Ovary (tissue), 9 donors: ENCODE results near the gene SLC5A7. TPM values are rescaled to one million over a fixed set of nuclear protein-coding genes. Genes with fewer than 3 reads are reported as not detected.

Experiments used
- DNase-seq, 5 donors: peaks; one replicate each; pipeline ENCODE4 v3.0.0-alpha.2; 2019 to 2020
- H3K27ac ChIP-seq, 2 donors: fragments of 200-600 bp; one replicate each; pipeline versions ENCODE4 v1.5.1 to v1.8.0; 2019 to 2022
- H3K27me3 ChIP-seq: fragments of 200-600 bp; one replicate; pipeline ENCODE4 v1.8.0; 2022
- H3K36me3 ChIP-seq: fragments of 200-600 bp; sonication (generic); one replicate; pipeline ENCODE4 v1.5.1; 2019
- H3K4me1 ChIP-seq: one replicate; pipeline ENCODE4 v1.8.1; 2013; ENCODE audit warnings: mild to moderate bottlenecking, moderate library complexity; ENCODE audit not compliant: insufficient read depth
- H3K4me3 ChIP-seq: fragments of 200-600 bp; sonication (generic); one replicate; pipeline ENCODE4 v1.5.1; 2017
- H3K9me3 ChIP-seq, 2 donors: fragments of 200-600 bp in 1 of 2; sonication (generic) in 1 of 2; one replicate each; pipeline versions ENCODE4 v1.5.1 to v1.8.1; 2013 to 2019; ENCODE audit warnings: mild to moderate bottlenecking in 1 of 2, moderate library complexity in 1 of 2
- EP300 ChIP-seq: sonication (generic); formaldehyde crosslinking; IDR thresholded peaks from one replicate; pipeline ENCODE4 v1.6.1; 2017; ENCODE audit warnings: antibody characterized with exemption
- POLR2A ChIP-seq: fragments of 450-650 bp; IDR thresholded peaks from one replicate; pipeline ENCODE4 v1.6.1; 2017; ENCODE audit warnings: antibody characterized with exemption, mild to moderate bottlenecking, moderate library complexity
- WGBS, 3 donors: extraction: QIAGEN DNeasy Blood & Tissue Kit in 1 of 3; methylation state at CpG; one replicate each; pipeline versions ENCODE4 v1.1.5 to v1.1.7; 2013 to 2017; 5-methylcytosine and 5-hydroxymethylcytosine counted together
- intact Hi-C, 4 donors: fragments of 100-400 bp; cut with DNase I; formaldehyde crosslinking; loops; one replicate each; pipeline versions ENCODE4 v1.11.0 to v1.15.1; 2022 to 2023
- polyA plus RNA-seq, 2 donors: library from polyadenylated mRNA; stranded (reverse); fragments of 200-250 nt in 1 of 2; fragments of 350-450 nt in 1 of 2; fragmentation: Illumina TruSeq in 1 of 2; extraction: RNeasy Lipid Tissue Mini Kit (QIAGEN cat#74804) in 1 of 2; gene quantifications; one replicate each; pipeline ENCODE4 v1.2.3, GENCODE V29; 2013 to 2014
- total RNA-seq, 7 donors: library from RNA; depleted of rRNA in 2 of 7; stranded (reverse); fragments of >200 nt in 2 of 7; fragmentation: NEBNext Ultra II Directional in 3 of 7; extraction: Animal tissue kit (Norgen Biotek cat#: 25700) in 3 of 7; gene quantifications; one replicate each; pipeline versions ENCODE4 v1.1.0 to v1.2.4, GENCODE V29; 2016 to 2023
- TF ChIP-seq, protein P1 (sequence below), 3 donors: fragments of 450-650 bp in 2 of 3; fragments of 200-600 bp in 1 of 3; IDR thresholded peaks; one replicate each; pipeline versions ENCODE4 v1.5.1 to v1.8.0; 2016 to 2022; ENCODE audit warnings: antibody characterized with exemption in 3 of 3, mild to moderate bottlenecking in 1 of 3
- donor health status: DM: no; HTN: no; CAD: no; lungs with moderate emphysema.
- donor health status: DM: no; HTN: no; CAD: no.
- donor health status: Bipolar disorder and iron deficiency.
- donor health status: DM: yes; HTN: yes; CAD: no.
- donor health status: DM: no; HTN: no; CAD: no.
- donor health status: DM: yes; HTN: yes; CAD: no.

SLC5A7 gene
- total and polyA plus RNA-seq, 9 donors = 0.02 to 0.61 (median 0.48) TPM; not detected in 5

DNA sequence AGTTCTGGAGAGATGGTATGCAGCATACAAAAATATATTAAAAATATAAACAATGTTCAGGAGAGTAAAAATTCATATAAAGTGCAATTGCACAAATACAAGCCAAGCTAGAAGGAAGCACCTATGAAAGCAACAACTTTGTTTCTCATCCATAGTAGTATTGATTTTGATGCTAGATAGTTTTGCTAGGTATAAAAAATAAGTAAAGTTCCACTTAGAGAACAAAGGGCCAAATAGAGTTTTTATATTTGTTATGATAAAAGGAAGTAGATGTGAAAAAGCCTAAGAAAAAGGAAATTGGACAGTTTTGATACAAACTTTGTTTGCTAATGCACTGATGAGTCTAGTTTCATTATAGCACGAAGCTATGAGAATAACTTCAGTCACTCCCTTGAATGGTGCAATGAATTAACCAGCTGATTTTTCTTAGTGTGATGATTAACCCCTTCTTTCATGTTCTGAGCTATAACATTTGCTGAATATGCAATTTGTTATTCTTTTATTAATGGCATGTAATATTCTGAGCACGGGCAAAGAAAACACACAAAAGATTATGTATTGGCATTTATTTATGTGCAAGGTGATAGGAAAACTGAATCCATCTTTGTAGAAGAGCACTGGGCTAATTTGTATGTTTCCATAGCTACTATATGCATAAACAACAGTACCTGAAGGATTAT, 24.7 kb downstream of the SLC5A7 start:
- intact Hi-C loops = no loop called here
- Histone ChIP-seq H3K4me3 (no peak overlapping the region), H3K36me3 (no peaks in the 10 kb centered on the region), H3K27ac (no peak overlapping the region), H3K27me3 (no peaks in the 10 kb centered on the region), H3K9me3 (peaks cover 0 to 5% of the 10 kb centered on the region in 2 donors), H3K4me1 (no peaks in the 10 kb centered on the region)
- TF ChIP-seq EP300 = no peak
- TF ChIP-seq, protein P1, sequence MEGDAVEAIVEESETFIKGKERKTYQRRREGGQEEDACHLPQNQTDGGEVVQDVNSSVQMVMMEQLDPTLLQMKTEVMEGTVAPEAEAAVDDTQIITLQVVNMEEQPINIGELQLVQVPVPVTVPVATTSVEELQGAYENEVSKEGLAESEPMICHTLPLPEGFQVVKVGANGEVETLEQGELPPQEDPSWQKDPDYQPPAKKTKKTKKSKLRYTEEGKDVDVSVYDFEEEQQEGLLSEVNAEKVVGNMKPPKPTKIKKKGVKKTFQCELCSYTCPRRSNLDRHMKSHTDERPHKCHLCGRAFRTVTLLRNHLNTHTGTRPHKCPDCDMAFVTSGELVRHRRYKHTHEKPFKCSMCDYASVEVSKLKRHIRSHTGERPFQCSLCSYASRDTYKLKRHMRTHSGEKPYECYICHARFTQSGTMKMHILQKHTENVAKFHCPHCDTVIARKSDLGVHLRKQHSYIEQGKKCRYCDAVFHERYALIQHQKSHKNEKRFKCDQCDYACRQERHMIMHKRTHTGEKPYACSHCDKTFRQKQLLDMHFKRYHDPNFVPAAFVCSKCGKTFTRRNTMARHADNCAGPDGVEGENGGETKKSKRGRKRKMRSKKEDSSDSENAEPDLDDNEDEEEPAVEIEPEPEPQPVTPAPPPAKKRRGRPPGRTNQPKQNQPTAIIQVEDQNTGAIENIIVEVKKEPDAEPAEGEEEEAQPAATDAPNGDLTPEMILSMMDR (IDR thresholded peaks at IDR 0.05) = no peak
- no peak for TF ChIP-seq POLR2A
- no peak for DNase-seq
- 73 to 82% (median 79%) methylated on average over 2 of the region's 2 CpGs for WGBS, 3 donors

DNA sequence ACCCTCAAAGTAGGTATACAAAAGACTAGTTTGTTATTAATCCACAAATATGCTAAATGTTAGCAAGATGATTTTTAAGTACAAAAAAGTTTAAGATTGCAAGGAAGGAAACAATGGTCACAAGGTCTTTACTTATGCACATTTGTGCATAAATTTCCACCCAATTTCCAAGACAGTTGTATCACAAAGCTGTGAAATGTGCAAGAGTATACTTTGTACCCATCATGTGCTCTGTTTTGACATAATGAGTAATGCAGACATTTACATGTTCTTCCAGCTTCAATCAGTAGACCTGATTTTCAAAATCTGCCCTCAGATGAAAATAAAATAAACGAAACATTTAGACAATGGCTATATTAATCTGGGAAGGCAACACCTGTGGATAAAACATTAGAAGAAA, 27.0 kb downstream of the SLC5A7 start:
- H3K36me3 ChIP-seq = no peaks in the 10 kb centered on the region
- no peak for DNase-seq
- WGBS, 3 donors = 74 to 89% (median 78%) methylated on average over 1 of the region's 1 CpG
- intact Hi-C loops = no loop called here
- TF ChIP-seq EP300 (no peak), POLR2A (no peak)
- TF ChIP-seq, protein P1 (IDR thresholded peaks at IDR 0.05) = no peak
- H3K9me3 ChIP-seq = peaks cover 0 to 5% of the 10 kb centered on the region in 2 donors
- H3K27ac ChIP-seq = no peak overlapping the region
- H3K27me3 ChIP-seq = no peaks in the 10 kb centered on the region
- H3K4me3 ChIP-seq = no peak overlapping the region
- H3K4me1 ChIP-seq = no peaks in the 10 kb centered on the region

DNA sequence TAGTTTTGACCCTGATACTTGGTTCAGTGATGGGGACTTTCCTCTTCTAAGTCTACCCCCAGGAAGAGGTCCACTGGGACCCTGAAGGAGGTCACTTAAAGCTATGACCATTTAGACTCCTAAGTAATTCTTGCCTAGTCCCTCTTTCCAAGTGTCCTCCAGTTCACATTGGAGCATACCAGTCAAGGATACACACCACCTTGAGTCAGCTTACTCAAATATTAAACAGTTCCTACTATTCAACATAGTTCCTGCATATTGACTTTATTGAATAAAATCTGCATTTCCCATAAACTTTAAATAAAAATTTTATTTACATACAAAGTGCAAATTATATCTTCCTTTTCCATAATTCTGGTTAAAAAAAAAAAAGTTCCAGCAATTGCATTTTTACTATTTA, 36.3 kb downstream of the SLC5A7 start:
- Histone ChIP-seq H3K36me3 (no peaks in the 10 kb centered on the region), H3K27me3 (no peaks in the 10 kb centered on the region), H3K27ac (no peak overlapping the region), H3K9me3 (no peaks in the 10 kb centered on the region), H3K4me1 (no peaks in the 10 kb centered on the region), H3K4me3 (no peak overlapping the region)
- TF ChIP-seq, protein P1 (IDR thresholded peaks at IDR 0.05) = no peak
- no peak for TF ChIP-seq POLR2A
- no peak for TF ChIP-seq EP300
- intact Hi-C loops = no loop called here
- no peak for DNase-seq

DNA sequence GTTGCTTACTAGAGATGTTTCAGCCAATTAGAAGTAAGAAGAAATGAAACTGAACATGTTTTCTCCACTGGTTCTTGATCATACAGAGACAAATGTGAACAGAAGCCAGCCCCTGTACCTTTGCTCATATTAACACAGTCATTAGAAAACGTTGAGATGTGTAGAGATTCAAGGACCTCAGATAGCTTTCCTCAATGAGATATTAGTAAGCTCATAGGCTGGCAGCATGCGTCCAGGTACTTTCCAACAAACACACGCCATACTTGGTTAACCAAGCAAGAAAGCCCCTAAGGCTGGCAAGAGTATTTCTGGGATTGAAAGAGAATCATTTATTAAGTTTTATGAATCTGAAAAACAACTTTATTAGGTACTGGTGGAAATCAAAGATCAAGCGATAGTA, 37.5 kb downstream of the SLC5A7 start:
- DNase-seq = no peak
- WGBS, 3 donors = 78 to 82% (median 79%) methylated on average over 4 of the region's 4 CpGs

More for the DNA sequence above, 37.5 kb downstream of the SLC5A7 start:
- intact Hi-C loops = no loop called here
- H3K36me3 ChIP-seq = no peaks in the 10 kb centered on the region
- no peaks in the 10 kb centered on the region for H3K27me3 ChIP-seq
- no peak overlapping the region for H3K4me3 ChIP-seq
- H3K4me1 ChIP-seq = no peaks in the 10 kb centered on the region
- no peaks in the 10 kb centered on the region for H3K9me3 ChIP-seq
- H3K27ac ChIP-seq = no peak overlapping the region
- TF ChIP-seq POLR2A = no peak
- TF ChIP-seq, protein P1 (IDR thresholded peaks at IDR 0.05) = no peak
- TF ChIP-seq EP300 = no peak
